ENCODE data around the gene SLC22A23.

SLC22A23 gene

DNA sequence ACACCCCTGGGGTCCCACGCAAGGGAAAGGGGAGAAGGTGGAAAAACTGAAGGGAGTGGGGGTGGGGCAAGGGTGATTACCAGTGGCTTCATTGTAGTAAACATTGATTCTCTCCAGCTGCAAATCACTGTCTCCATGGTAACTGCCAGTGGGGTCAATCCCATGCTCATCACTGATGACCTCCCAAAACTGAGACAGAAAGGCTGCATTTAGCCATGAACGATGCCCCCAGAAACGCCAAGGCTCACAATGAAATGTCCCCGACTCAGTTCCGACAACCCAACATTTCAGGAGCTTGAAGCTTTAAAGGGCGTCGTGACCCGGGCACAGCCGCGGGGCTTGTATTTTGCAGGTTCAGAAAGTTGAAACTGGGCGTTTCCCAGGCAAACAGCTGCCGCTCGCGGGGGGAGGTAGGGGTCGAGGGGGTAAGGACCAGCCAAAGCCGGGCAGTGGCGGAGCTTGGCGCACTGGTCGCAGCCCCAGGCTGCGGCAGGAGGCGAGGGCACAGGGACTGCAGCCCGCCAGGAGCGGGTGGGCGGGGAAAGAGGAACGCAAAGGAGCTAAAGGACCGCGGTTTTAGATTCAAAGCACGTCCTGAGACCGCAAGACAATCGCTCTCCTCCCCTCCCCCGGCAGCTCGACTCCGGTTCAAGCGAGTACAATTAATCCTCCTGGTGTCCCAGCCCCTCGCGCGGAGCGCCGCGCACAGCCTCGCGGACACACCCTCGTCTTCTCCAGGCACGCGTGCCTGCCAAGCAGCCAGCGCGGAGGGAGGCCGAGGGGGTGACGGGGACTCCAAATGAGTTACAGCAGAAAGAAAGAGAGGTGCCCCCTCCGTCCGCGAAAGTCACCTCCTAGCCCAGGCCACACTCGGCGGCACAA is 230.1 kb downstream of the SLC22A23 start:
- in situ Hi-C loops (cut with HindIII; ENCODE audit: low pct_ligation_motif_present, low pct_unique_long_range_greater_than_20kb, low sequenced_read_pairs): no loop called here
- peak; percentile 25 for DNase-seq

DNA sequence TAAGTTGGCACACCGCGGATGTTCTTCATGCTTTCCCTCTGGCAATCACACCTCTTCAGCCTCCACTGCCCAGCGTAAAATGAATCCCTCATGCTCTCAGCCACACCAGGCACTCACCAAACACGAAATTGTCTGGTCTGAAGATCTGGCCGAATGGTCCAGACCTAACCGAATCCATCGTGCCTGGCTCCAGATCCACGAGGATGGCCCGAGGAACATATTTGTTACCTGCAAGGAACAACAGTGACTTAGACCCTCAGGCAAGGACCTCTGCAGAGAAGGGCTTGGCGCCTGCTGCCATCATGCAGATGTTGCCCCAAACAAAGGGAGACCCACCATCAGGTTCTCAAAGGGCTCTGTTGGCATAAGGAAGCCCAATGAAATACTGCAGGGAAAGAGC is 230.8 kb downstream of the SLC22A23 start:
- no peak for DNase-seq
- in situ Hi-C loops (cut with HindIII; ENCODE audit: low pct_ligation_motif_present, low pct_unique_long_range_greater_than_20kb, low sequenced_read_pairs): no loop called here

DNA sequence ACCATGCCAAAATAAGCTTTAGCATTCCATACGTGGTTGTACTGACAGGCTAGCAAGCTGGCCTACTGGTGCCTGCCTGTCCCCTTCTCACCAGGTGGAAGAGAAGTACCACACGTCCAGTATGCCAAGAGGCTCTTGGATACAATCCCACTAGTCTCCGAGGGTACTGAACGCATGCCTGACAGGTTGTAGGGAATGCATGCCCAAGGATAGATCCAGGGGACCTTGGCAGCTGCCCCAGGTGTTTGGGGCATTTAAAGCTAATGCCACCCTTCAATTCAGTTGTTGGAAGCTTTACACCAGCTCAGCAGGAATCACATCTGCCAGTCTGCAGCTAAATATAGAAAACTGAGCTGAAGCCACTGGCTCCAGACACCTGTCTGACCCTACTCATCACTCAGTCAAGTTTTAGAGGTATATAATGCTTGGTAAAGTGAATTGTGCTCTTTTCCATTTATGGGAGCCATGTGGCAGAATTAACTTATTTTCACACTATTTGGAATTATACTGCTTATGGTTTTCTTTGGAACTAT is 234.3 kb downstream of the SLC22A23 start:
- DNase-seq: no peak
- in situ Hi-C loops (cut with HindIII; ENCODE audit: low pct_ligation_motif_present, low pct_unique_long_range_greater_than_20kb, low sequenced_read_pairs): no loop called here

DNA sequence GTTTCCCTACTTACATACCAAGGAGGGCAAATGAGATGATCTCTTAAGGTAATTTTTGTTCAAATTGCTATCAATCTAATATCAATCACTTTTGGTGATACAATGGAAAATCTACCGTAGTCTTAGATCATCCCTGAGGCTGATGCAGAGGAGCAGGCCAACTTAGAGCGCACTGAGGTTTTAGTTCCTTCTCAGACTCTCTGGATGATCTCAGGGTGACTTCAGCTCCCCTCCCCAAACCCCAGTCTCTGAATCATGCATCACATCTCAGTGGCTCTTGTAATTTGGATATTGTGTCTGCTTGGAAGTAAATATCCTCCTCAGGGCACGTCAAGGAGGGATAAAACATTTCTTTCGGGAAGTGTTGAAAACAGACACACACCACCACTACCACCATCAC is 235.3 kb downstream of the SLC22A23 start:
- no peak for DNase-seq
- in situ Hi-C loops (cut with HindIII; ENCODE audit: low pct_ligation_motif_present, low pct_unique_long_range_greater_than_20kb, low sequenced_read_pairs): no loop called here

DNA sequence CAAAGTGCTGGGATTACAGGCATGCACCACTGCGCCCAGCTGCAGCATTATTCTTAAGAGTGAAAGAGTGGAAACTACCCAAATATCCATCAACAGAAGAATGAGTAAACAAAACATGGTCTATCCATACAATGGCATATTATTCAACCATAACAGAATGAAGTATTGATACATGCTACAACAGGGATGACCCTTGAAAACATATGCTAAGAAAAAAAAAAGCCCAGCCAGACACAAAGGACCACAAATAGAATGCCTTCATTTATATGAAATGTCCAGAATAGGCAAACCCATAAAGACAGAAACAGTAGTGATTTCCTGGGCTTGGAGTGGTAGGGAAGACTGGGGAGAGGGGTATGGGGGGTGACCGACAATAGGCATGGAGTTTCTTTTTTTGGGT is 236.5 kb downstream of the SLC22A23 start:
- in situ Hi-C loops (cut with HindIII; ENCODE audit: low pct_ligation_motif_present, low pct_unique_long_range_greater_than_20kb, low sequenced_read_pairs): no loop called here
- no peak for DNase-seq

All from ACHN (cell line).